ENCODE data around the gene SLC32A1.

The SLC32A1 gene

GRCh38 chr20:38706509-38706908 is 17.8 kb upstream of the SLC32A1 start:
- no peak for TF ChIP-seq CTCF (IDR thresholded peaks at IDR 0.05; ENCODE audit: low read depth, low read length, missing control alignments)
- DNase-seq (ENCODE audit: low read depth): no peak
- no peak overlapping the region for H3K4me3 ChIP-seq (ENCODE audit: low read depth, low read length)

- H3K4me3 ChIP-seq (ENCODE audit: low read depth, low read length): no peak overlapping the region
- TF ChIP-seq CTCF (IDR thresholded peaks at IDR 0.05; ENCODE audit: low read depth, low read length, missing control alignments): no peak
- DNase-seq (ENCODE audit: low read depth): no peak
These were observed 10.0 kb upstream of the SLC32A1 start for GRCh38 chr20:38714308-38714707.

- no peak for DNase-seq (ENCODE audit: low read depth)
- no peak for TF ChIP-seq CTCF (IDR thresholded peaks at IDR 0.05; ENCODE audit: low read depth, low read length, missing control alignments)
- H3K4me3 ChIP-seq (ENCODE audit: low read depth, low read length): no peak overlapping the region
These were observed 8.6 kb upstream of the SLC32A1 start for GRCh38 chr20:38715646-38716045.

GRCh38 chr20:38722683-38723016 is 1.6 kb upstream of the SLC32A1 start:
- H3K4me3 ChIP-seq (ENCODE audit: low read depth, low read length): no peak overlapping the region
- no peak for TF ChIP-seq CTCF (IDR thresholded peaks at IDR 0.05; ENCODE audit: low read depth, low read length, missing control alignments)
- DNase-seq (ENCODE audit: low read depth): no peak

- no peak for TF ChIP-seq CTCF (IDR thresholded peaks at IDR 0.05; ENCODE audit: low read depth, low read length, missing control alignments)
- H3K4me3 ChIP-seq (ENCODE audit: low read depth, low read length): no peak overlapping the region
- DNase-seq (ENCODE audit: low read depth): no peak
These were observed 1.1 kb upstream of the SLC32A1 start for GRCh38 chr20:38723017-38723847.

- TF ChIP-seq CTCF (IDR thresholded peaks at IDR 0.05; ENCODE audit: low read depth, low read length, missing control alignments): no peak
- H3K4me3 ChIP-seq (ENCODE audit: low read depth, low read length): no peak overlapping the region
- no peak for DNase-seq (ENCODE audit: low read depth)
These were observed 401 bp downstream of the SLC32A1 start for GRCh38 chr20:38724626-38725147.
